GM10266 (cell line): ENCODE data around the gene ARHGAP26.

Experiments
- DNase-seq: peaks from one replicate; pipeline ENCODE4 v3.0.0; 2012; ENCODE audit errors: extremely low spot score
- TF ChIP-seq, protein P1 (sequence below): IDR thresholded peaks from 2 replicates; pipeline ENCODE4 v1.5.1; 2012; ENCODE audit warnings: mild to moderate bottlenecking, low read depth; ENCODE audit not compliant: control insufficient read depth, insufficient read depth; ENCODE audit errors: missing control alignments

The ARHGAP26 gene

DNA sequence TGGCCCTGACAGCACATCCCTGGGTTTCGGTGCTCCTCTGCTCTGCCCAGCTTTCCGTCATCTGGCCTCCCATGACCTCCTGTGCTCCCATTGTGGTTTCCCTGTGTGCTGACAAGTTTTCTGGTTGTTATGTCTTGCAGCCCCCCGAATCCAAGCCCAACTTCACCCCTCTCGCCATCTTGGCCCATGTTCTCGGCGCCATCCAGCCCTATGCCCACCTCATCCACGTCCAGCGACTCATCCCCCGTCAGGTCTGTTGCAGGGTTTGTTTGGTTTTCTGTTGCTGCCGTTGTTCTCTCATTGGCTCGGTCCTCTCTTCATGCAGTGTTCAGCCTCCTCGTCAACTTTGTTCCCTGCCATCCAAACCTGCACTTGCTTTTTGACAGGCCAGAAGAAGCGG is 436.9 kb downstream of the ARHGAP26 start:
- DNase-seq: no peak
- TF ChIP-seq, protein P1, sequence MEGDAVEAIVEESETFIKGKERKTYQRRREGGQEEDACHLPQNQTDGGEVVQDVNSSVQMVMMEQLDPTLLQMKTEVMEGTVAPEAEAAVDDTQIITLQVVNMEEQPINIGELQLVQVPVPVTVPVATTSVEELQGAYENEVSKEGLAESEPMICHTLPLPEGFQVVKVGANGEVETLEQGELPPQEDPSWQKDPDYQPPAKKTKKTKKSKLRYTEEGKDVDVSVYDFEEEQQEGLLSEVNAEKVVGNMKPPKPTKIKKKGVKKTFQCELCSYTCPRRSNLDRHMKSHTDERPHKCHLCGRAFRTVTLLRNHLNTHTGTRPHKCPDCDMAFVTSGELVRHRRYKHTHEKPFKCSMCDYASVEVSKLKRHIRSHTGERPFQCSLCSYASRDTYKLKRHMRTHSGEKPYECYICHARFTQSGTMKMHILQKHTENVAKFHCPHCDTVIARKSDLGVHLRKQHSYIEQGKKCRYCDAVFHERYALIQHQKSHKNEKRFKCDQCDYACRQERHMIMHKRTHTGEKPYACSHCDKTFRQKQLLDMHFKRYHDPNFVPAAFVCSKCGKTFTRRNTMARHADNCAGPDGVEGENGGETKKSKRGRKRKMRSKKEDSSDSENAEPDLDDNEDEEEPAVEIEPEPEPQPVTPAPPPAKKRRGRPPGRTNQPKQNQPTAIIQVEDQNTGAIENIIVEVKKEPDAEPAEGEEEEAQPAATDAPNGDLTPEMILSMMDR: no peak

DNA sequence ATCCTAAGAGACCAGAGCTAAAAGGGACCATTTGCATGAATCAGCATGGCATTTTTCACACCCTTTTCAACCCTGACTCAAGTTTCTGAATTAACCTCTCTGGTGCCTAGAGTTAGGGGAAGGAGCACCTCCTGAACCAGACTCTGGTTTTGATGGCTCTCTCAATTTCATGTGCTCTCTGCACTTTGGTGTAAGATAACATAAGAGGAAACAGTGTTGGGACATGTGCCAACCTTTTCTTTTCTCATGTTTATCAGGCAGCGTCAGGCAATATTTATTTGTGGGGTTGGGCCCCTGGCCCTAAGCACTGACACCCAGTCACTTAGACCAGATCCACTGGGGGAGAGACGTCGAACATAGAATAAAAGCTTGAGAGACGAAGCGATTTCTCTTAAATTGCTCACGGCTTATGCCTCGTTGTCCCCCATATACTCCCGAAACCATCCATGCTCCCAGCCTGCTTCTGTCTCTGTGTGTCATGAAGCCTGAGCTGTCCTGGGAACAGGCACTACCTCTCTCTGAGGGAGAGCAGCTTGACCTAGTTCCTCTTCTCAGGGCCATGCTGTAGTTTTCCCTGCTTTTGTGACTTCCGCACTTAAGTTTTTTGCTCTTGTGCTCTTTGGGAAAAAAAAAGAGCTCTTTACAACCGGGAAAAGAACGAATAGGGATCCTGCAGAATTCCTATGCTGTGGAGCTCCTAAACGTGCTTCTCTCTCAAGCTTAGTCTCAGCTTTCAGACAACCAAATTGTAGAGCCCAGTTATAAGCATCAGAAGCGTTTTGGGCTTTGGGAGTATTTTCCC is 437.6 kb downstream of the ARHGAP26 start:
- DNase-seq: no peak

DNA sequence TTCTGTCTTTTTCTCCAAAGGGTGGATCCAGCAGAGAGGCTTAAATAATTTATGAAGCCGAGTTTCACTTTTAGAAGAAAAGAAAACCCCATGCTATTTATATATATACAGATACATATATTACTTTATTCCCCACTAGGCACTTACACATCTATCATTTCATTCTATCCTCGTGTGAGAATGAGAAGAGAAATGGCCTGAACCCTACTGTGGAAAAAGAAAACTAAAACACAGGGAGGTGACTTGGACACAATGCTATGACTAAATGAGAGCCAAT is 438.1 kb downstream of the ARHGAP26 start:
- no peak for DNase-seq
- TF ChIP-seq, protein P1: no peak

More for the DNA sequence above, 437.6 kb downstream of the ARHGAP26 start:
- TF ChIP-seq, protein P1: no peak

DNA sequence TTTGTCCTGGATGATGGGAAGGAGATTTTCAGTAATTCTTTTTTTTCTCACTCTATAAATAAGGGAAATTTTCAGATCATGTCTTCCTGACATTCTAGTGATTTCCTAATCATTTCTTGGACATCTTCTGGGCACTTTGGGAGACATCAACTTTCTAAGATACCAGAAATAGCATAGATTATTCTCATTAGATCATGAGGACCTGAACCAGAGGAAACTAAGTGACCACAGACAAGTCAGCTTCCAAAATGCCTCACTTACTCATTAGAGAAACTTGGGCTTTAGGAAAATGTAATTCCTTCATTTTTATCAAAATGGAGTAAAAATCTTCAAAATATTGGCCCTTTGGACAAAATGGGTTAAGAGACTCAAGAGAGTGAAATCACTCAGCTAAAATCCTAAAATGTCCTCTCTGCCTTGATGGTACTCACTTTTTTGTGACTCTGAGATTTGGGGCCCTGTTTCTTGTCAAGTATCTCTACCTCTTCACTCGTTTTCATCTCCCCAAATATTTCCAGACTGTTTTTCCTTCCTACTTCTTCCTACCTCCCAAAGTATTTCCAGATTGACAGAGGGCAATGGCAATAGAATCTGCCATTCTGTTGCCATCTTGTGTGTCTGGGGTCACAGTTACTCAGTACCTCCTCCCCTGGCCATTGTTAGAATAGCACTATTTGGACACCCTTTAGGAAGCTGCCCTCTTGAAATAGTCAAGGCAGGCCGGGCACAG is 438.8 kb downstream of the ARHGAP26 start:
- TF ChIP-seq, protein P1: peak; percentile 4
- no peak for DNase-seq

DNA sequence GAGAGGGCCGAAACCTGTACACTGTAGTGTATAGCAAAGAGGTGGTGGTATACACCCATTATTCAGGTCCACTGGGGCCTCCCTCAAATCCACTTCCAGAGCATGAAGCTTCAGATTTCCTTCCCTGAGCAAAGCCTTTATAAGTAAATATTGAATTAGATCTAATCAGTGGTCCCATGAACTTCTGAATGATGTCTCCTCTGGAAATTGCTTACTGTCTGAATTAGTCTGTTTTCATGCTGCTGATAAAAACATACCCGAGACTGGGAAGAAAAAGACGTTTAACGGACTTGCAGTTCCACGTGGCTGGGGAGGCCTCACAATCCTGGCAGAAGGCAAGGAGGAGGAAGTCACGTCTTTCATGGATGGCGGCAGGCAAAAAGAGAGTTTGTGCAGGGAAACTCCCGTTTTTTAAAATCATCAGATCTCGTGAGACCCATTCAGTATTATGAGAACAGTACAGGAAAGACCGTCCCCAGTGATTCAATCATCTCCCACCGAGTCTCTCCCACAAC is 439.8 kb downstream of the ARHGAP26 start:
- TF ChIP-seq, protein P1: no peak

DNA sequence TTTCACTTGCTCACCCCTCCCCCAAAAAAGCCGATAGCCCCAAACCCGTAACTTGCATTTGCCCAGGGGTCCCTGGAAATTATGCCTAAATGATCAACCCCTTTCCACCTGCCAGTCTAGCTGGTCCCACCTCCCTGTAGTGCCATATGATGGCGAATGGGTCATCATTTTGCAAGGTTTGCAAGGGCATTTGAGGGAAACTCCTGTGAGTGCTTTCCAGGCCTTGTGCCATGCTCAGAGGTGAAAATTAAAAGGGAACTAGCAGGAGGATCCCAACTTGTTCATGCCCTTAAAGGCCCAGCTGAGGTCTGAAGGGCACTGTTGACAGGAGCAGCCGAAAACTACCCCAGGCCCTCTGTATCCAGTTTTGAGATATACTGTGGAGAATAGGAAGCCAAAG is 440.4 kb downstream of the ARHGAP26 start:
- no peak for DNase-seq
- TF ChIP-seq, protein P1: no peak

More for the DNA sequence above, 439.8 kb downstream of the ARHGAP26 start:
- DNase-seq: no peak

DNA sequence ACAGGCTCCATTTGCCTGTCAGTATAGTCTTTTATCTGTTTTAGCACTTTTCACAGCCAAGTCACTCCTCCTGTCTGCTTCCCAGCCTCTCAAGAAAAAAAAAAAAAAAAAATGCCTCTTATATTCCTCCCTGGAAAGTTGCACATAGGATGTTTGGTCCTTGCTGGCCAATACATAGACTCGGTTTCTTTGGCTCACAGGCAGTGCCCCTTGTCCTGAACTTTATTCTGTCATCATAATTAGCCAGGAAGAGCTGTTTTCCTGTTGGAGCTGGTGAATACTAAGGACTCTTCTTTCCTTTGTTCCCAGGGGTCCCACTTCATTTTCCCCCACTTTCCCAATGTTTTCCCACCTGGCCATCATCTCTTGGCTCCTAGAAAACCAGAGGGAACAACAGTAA is 442.1 kb downstream of the ARHGAP26 start:
- TF ChIP-seq, protein P1: no peak

More for the DNA sequence above, 442.1 kb downstream of the ARHGAP26 start:
- DNase-seq: no peak
